Measurements from ENCODE around the gene MYO15A.
A peak's percentile ranks its signal among the peaks of the same experiment; 100 is the strongest.

The MYO15A gene

DNA sequence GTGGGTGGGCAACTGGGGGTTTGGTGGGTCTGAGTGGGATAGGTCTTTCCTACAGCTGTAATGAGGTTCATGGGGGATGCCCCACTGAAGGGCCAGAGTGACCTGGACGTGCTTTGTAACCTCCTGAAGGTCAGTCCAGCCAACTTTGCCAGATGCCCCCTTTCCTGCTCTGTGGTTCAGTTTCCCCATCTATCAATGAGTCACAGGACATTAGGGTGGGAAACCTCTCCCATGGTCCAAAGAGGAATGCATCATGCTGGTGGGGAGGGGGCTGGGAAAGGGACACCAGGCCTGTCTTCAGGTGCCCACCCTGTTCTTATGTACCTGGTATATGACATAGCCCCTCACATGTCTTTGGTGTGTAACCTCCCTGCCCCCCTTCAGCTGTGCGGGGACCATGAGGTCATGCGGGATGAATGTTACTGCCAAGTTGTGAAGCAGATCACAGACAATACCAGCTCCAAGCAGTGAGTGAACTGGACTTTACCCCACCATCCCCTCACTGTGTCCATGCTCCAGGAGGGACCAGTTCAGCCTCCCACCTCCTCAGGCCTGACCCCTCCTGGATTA is 51.1 kb downstream of the MYO15A start:
- DNase-seq, result no peak

DNA sequence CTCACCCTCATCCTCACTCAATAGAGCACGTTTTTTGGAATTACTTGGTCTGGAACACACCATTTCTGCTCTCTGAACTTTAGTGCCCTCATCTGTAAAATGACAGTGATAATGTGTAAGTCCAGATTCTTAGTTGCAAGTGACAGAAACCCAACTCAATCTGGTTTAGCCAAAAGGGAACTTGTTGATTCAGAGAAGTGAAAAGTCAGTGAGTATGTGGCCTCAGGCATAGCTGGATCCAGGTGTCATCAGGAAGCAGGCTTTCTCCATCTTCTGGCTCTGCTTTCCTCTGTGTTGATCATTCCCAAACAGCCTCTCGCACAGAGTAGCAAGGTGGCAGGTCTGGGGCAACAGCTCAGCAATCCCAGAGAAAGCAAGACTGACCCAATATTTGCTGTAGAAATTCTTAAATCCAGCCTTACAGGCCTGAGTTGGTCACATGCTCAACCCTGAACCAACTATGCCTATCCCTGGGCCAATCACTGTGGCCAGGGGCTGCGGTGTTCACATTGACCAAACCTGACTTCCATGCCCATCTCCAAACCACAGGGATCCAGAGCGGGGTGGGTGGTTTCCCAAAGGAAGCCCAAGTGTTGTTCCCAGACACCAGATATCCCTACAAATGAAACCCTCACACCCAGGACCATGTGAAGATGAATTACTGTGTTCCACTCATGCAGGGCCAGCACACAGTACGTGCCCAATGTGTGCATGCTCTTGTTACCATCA is 51.7 kb downstream of the MYO15A start:
- DNase-seq, result no peak

DNA sequence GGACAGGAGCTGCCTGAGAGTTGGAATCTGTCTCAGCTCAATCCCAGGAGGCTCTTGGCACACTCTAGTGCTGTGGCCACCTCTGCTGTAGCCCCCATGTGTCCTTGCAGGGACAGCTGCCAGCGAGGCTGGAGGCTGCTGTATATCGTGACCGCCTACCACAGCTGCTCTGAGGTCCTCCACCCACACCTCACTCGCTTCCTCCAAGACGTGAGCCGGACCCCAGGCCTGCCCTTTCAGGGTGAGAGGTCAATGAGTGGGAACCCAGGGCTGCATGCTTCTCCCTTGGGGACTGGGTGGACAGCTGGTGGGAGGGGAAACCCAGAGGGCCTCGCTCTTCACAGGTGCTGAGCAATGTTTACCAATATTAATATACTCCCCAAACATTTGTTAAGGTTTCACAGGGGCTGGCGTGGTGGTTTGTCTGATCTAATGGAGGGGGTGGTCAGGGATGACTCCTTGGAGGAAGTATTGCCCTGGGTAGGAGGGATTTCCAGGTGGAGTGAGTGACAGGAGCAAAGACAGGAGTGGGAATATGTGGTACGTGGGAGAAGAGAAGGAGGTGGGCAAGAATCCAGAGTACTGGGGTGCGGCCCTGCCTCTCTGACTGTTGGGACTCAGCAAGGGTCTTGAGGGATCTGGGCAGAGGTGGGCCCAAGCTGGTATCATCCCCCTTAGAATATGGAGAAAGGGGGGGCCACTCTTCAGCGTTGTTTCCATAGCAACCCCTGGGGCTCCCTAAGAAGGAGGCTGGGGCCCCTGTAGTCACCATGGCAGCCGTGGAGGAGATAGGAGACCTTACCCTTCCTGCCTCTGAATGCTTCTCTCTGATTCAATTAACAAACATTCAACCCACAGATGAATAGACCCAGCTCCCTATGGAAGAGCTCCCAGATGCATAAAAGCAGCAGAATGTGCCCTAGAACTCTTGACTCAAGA is 52.9 kb downstream of the MYO15A start:
- DNase-seq, result no peak

DNA sequence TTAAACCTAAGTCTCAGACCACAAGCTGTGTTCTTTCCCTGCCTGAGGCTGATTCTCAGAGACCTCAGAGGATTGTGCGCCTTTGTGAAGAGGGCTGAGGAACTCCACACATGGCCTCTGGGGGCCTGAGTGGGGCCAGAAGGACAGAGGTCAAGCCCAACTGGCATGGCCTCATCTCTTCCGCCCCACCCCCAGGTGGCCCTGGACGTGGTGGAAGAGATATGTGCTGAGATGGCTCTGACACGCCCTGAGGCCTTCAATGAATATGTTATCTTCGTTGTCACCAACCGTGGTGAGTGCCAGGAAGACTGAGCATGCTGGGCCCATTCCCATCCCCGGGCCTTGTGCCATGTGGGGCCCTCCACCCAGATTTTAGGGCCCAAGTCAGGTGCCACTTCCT is 55.0 kb downstream of the MYO15A start:
- no peak for DNase-seq

DNA sequence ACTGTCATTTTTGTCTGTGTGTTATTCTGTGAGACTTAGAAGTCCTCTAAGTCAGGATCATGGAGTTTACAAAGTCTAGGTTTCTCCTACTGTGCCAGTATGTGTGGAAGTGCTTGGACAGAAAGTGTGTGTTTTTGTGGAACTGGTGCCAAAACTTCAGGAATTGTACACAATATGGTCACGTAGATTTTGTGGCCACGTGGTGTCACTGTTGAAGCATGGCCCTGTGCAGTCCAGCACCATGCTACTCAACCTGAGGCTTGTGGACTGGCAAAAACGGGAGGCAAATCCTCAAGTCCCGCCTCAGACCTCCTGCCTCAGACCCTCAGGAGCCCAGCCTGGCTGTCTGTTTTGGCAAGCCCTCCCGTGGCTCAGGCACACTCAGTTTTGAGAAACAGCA is 58.3 kb downstream of the MYO15A start:
- no peak for DNase-seq

DNA sequence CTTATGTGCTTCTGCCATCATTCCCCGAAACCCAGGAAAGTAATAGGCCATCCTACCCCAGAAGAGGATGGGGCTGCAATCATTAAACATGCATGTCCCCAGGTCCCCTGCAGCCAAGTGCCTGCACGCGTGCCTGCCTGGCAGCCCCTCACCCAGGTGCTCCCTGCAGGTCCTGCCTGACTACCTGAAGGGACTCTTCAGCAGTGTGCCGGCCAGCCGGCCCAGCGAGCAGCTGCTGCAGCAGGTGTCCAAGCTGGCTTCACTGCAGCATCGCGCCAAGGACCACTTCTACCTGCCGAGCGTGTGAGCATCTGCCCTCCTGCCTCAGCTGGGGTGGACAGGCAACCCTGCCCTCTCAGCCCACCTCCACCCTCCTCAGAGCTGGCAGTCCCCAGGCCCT is 58.9 kb downstream of the MYO15A start:
- no peak for DNase-seq

DNA sequence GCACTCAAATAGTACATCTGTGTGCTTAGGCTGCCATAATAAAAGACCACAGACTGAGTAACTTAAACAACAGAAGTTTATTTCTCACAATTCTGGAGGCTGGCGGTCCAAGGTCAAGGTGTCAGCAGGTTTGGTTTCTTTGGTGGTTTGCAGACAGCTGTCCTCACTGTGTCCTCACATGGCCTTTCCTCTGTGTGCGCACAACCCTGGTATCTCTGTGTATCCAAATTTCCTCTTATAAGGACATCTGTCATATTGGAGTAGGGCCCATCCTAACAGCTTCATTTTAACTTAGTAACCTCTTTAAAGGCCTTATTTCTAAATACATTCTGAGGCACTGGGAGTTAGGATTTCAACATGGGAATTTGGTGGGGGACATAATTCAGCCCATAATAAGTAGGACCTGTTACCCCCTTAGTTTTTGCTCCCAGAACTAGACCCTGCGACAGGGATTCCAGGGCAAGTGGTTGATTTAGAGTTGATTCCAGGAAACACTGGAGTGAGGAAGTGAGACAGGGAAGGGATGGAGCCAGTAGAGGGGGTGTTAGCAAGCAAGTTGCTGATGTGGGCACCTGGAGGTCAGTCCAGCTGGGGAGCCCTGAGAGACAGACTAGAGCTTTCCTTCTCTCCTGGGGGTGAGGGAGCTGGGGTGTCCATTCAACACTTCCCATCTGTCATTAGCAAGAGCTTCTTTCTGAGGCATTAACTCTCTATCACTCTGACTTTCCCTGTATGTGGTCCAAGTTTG is 64.1 kb downstream of the MYO15A start:
- DNase-seq, result no peak

DNA sequence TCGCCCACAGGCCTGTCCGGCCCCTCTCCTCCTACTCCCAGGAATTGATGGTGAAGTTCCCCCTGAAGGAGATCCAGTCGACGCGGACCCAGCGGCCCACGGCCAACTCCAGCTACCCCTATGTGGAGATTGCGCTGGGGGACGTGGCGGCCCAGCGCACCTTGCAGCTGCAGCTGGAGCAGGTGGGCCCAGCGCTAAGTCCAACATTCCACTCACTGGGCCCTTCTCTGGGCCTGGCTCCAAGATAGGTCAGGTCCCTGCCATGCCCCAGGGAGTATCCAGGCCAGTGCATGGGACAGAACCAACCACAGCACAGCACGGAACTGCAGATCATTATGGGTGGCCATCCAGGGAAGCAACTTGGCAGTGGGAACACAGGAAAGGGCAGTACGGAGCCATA is 65.2 kb downstream of the MYO15A start:
- no peak for DNase-seq

DNA sequence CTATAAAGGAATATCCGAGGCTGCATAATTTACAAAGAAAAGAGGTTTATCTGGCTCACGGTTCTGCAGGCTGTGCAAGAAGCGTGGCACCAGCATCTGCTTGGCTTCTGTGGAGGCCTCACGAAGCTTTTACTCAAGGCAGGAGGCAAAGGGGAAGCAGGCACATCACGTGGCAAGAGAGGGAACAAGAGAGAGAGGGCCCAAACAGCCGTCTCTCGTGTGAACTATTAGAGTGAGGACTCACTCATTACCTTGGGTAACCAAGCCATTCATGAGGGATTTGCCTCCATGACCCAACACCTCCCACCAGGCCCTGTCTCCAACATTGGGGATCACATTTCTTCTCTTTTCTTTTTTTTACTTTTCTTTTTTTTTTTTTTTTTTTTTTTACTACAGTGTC is 67.6 kb downstream of the MYO15A start:
- peak in 1 of 2 experiments; percentile 10 for DNase-seq

DNA sequence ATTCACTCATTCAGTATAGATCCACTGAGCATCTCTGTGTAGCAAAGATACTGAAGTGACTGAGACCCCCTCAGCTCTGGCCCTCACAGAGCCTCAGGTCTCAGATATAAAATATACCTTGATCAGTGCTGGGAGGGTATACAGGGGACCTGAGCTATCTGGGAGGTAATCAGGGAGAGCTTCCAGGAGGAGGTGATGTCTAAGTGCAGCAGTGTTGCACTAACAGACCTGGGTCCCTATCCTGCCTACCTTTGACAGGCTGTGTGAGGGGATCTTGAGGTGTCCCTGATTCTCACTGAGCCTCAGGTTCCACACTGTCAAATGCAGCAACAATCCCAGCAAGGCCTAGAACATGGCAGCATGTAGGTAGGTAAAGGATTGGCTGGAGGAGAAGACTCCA is 68.6 kb downstream of the MYO15A start:
- DNase-seq, result no peak

DNA sequence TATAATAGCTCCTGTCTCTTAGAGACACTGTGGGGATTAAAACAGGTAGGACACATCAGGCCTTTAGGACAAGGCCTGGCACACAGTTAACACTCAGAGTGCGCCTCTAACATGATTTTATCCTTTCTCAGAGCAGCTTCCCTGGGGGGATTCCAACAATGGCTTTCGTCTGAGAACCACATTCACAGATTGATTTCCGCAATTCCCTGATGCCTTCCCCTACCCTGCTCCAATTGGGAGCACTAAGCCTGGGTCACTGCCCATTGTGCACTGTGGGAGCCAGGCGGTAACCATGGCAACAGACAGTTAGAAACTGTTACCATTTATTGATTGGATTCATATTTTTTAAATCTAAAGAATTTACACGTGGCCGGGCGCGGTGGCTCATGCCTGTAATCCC is 69.2 kb downstream of the MYO15A start:
- DNase-seq, result no peak

DNA sequence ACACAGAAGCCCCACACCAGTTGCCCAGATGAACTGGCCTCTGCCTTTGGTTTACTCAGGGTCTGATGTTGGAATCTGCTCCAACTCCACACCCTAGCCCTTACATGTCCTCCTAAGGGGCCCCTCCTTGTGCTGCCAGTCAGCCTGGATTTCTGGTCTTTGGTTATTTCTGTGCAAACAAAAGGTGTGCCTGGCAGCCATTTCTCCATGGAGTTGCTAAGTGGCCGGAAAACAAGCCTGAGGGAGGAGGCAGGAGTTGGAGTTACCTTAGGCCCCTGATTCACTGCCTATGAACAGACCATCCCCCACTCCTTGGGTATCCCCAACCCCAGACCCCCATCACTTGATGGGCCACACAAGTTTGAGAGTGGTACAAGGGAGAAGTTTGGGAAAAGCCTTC is 70.6 kb downstream of the MYO15A start:
- DNase-seq, result no peak

DNA sequence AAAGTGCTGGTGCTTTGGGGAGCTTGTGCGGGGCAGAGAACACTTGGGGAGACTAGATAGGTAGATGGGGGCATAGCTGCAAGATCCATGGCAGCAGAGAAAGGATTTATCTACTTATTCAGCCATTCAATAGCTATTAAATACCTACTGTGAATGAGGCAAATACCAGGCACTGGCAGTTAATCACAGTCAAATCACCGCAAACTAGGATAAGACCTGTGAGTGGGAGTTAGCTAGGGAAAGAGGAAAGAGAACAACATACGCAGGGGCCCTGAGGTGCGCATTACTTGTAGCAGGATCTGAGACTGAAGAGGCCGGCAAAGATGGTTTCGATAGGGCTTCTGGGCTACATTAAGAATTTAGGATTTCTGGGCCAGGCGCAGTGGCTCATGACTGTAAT is 71.2 kb downstream of the MYO15A start:
- no peak for DNase-seq

DNA sequence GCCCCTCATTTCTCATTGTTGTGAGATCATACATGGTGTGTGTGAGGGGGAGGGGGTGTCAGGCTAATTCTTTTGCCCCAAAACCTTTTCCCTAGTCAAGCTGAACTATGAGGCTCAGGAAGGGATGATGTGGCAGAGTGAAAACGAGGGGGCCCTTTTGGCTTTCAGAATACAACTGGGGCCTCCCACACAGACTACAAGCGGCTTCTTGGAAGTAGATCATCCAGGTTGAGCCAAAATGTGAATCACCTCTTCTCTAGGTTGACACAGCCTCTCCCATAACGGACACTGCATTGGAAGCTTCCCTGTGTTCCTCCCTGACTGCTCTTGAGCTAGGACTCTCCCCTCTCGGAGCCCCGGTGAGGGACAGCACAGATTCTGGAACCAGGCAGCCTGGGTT is 72.8 kb downstream of the MYO15A start:
- no peak for DNase-seq

DNA sequence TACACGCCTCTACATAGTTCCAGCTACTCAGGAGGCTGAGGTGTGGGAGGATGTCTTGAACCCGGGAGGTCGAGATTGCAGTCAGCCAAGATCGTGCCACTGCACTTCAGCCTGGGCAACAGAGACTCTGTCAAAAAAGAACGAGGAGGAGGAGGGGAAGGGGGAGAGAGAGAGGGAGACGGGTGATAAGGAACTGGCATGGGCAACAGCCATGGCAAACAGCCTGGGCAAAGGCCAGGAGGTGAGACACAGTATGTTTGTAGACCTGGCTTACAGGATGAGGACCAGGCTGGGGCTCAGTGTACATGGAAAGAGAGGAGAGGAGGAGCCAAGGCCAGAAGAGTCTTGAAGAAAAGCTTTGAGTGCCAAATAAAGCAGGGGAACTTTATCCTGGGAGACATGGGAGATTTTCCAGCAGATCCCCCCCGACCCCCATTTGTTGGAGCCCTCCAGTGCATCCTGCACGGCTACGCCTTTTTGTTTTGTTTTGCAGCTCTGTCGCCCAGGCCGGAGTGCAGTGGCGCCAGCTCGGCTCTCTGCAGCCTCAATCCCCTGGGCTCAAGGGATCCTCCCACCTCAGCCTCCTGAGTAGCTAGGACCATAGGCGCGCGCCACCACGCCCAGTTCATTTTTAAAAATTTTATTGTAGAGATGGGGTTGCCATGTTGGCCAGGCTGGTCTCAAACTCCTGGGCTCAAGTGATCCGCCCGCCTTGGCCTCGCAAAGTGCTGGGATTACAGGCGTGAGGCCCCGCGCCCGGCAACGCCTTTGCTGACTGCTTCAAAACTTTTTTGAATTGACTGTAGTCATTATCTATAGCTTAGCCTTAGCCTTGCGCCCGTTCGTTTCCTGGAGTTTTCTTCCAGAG is 73.8 kb downstream of the MYO15A start:
- no peak for DNase-seq

DNA sequence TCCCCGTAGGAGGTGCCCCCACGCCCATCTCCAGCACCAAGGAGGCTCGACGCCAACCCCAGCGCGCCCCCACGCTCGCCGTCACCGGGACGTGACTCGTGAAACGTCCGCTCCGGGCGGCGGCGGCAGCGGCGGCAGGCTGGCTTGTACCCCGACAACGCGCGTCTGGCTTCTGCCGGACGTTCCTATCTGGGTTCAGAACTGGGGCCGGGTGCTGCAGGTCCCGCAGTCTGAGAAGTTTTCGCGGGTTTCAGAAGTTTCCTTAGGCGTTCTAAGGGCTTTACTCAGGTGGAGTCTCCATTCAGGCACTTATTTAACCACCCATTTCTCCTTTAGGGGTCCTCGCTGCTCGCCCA is 74.4 kb downstream of the MYO15A start:
- DNase-seq, result peak; percentile 46 to 63

DNA sequence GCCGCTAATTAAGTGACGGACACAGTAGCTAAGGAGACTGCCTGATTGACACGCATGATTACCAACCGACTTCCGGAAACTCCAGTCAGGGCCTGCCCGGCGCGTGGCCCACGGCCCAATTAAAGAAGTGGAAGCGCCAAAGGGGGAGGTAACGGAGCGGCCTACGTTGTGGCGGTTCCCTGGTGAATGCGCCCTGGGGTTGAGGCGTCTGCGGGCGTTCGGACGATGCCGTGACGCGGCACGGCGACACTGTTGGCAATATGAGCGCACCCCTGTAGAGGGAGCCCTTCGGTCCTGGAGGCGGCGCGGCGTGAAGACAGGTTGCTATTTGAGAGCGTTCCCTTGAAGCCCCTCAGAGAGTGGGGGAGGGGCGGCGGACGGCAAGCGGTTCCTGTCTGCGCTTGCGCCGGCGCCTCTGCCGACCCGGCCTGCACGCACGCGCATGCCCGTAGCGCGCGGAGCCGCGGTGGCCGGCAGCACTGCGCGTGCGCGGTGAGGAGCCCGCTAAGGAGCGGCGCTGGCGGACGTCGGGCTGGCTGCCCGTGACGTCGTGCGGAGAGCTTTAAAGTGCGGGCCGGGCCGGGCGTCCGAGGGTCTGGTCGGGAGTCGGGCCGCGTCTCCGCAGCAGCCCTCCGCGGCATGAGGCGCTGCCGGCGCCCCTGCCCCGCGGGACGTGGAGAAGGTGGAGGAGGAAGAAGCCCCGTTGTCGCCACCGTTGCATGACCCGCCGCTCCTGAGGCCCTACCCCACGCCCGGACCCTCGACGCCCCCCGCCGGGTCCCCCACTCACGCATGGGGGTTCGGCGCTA is 75.0 kb downstream of the MYO15A start, which contains the start of gene ALKBH5:
TSS of gene ALKBH5 (plus strand) at position 495 of the 809 bp plus-strand sequence. CDS start 416 bp downstream, outside the sequence.
- peak; percentile 85 to 89 for DNase-seq

DNA sequence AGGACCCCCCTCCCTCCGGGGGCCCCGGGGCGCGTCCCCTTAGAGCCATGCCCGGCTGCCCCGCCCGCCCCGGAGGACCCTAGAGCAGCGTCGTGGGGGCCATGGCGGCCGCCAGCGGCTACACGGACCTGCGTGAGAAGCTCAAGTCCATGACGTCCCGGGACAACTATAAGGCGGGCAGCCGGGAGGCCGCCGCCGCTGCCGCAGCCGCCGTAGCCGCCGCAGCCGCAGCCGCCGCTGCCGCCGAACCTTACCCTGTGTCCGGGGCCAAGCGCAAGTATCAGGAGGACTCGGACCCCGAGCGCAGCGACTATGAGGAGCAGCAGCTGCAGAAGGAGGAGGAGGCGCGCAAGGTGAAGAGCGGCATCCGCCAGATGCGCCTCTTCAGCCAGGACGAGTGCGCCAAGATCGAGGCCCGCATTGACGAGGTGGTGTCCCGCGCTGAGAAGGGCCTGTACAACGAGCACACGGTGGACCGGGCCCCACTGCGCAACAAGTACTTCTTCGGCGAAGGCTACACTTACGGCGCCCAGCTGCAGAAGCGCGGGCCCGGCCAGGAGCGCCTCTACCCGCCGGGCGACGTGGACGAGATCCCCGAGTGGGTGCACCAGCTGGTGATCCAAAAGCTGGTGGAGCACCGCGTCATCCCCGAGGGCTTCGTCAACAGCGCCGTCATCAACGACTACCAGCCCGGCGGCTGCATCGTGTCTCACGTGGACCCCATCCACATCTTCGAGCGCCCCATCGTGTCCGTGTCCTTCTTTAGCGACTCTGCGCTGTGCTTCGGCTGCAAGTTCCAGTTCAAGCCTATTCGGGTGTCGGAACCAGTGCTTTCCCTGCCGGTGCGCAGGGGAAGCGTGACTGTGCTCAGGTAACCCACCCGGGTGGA is 75.8 kb downstream of the MYO15A start:
- no peak for DNase-seq

DNA sequence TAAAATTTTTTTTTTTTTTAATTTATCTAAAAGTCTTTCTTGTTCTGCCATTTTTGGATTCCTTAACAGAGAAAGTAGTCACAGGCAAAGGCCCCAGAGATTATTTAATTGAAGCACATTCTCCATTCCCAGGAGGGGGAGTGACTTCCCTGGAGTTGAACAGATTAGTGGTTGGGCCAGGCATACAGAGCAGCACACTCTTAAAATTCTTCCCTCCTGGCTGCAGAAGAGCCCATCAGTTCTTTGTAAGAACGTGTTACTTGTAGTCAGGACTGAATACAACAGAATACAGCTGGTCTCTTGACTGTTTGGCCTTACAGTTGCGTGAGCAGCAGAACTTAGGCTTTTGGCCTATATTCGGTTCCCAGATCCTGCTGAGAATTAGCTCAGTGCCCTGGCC is 76.8 kb downstream of the MYO15A start:
- DNase-seq, result no peak

Measured in AML-193 (cell line).